Mononuclear cell (primary cell): ENCODE results near the gene NUDT8. TPM values are rescaled to one million over a fixed set of nuclear protein-coding genes. Genes with fewer than 3 reads are reported as not detected.
A peak's percentile ranks its signal among the peaks of the same experiment; 100 is the strongest.
"Not testable (repeated sequence)": the region's sequence is repeated elsewhere in the genome, so short reads cannot be mapped to it uniquely, and the experiment has no call there.

Experiments used
- H3K27me3 ChIP-seq: 2 replicates; pipeline ENCODE4 v1.6.0; 2011; ENCODE audit warnings: low read length, control low read depth; ENCODE audit not compliant: insufficient read depth
- H3K4me1 ChIP-seq: 2 replicates; pipeline ENCODE4 v1.5.1; 2011; ENCODE audit warnings: mild to moderate bottlenecking, low read length, control low read depth; ENCODE audit not compliant: insufficient read depth
- H3K4me3 ChIP-seq: 2 replicates; pipeline ENCODE4 v1.5.1; 2011; ENCODE audit warnings: mild to moderate bottlenecking, low read length, moderate library complexity
- H3K9me3 ChIP-seq: 2 replicates; pipeline ENCODE4 v1.5.1; 2011; ENCODE audit warnings: low read depth, mild to moderate bottlenecking, control low read depth, low read length
- total RNA-seq: library from RNA; depleted of rRNA; stranded (reverse); fragments of >200 nt; gene quantifications from one replicate; pipeline ENCODE4 v1.2.3, GENCODE V29; 2012

NUDT8 gene
- total RNA-seq, 1 donor: 2.3 TPM

GRCh38 chr11:67664213-67664585 is 34.5 kb upstream of the NUDT8 start:
- Histone ChIP-seq H3K9me3 (no peaks in the 10 kb centered on the region), H3K27me3 (no peaks in the 10 kb centered on the region), H3K4me1 (peaks cover 2% of the 10 kb centered on the region), H3K4me3 (no peak overlapping the region)

DNA sequence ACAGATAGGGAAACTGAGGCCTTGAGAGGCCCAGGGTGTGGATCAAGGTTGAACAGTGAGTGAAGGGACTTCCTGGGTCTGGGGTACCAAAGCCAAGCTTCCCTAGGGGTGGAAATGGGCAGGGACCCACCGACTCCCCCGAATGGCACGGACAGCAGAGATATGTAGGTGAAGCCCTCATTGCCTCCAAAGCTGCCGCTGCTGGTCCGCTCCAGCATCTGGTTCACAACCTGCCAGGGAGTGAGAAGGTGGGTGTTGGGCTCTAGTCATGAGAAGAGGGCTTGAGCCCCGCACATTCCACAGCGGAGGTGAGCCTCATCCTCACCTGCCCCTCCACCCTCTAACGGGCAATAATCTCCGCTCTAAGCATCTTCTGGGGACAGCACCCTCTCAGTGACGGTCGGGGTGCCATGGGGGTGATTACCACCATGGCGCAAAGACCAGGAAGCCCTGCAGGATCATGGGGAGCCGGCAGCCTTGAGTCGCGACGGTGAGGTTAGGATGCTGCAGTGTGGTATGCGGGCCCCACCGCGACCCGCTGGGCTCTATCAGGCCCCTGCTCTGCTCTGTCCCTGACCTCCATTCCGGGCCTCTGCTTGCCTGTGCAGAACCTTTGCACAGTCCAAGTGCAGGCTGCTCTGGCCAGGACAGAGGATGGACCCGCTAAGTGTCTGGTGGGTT is 33.9 kb upstream of the NUDT8 start:
- no peaks in the 10 kb centered on the region for H3K9me3 ChIP-seq
- H3K4me1 ChIP-seq: peaks cover 3% of the 10 kb centered on the region
- H3K4me3 ChIP-seq: no peak overlapping the region
- H3K27me3 ChIP-seq: no peaks in the 10 kb centered on the region

GRCh38 chr11:67662835-67663531 is 33.2 kb upstream of the NUDT8 start:
- Histone ChIP-seq H3K4me3 (no peak overlapping the region), H3K9me3 (no peaks in the 10 kb centered on the region), H3K27me3 (no peaks in the 10 kb centered on the region), H3K4me1 (peaks cover 3% of the 10 kb centered on the region)

DNA sequence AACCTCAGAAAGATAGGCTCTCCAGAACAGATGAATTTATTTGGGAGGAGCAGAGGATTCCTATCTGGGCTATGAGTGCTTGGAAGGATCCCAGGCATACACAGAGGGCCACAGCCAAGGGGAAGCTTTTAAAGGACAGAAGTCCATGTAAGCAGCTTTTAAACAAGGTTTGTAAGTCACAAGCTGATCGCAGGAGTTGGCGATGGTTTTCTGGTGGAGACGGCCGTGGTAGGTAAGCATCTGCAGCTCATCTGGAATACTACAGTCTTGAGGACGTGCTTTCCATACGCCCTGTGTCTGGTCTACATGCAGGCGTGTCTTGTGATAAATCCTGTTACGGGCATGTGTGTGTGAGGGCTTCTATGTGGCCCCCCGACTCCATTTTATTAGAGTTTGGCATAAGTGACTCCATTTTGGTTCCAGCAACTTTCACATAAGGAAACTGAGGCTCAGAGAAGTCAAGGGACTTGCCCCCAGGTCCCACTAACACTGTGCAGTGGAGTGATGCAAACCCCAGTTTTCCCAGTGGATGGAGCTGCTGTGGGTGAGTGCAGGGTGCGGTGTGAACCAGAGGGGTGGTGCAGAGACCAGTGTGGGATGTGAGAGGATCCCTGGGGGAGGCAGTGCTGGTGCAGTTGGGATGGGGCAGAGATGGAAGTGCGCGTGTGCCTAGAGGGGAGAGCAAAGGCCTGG is 32.6 kb upstream of the NUDT8 start:
- H3K4me3 ChIP-seq: no peak overlapping the region
- H3K9me3 ChIP-seq: no peaks in the 10 kb centered on the region
- H3K27me3 ChIP-seq: no peaks in the 10 kb centered on the region
- H3K4me1 ChIP-seq: peaks cover 3% of the 10 kb centered on the region

DNA sequence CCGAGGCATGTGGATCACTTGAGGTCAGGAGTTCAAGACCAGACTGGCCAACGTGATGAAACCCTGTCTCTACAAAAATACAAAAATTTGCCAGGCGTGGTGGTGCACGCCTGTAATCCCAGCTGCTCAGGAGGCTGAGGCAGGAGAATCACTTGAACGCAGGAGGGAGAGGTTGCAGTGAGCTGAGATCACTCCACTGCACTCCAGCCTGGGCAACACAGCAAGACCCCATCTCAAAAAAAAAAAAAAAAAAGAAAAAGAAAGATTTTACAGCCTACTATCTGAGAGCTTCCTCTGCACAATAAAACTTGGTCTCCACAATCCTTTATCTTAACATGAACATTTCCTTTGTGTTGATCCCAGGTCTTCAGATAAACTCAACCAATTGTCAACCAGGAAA is 31.0 kb upstream of the NUDT8 start:
- not testable (repeated sequence) for H3K4me1 ChIP-seq, H3K27me3 ChIP-seq, H3K9me3 ChIP-seq, H3K4me3 ChIP-seq

- not testable (repeated sequence) for H3K4me1 ChIP-seq, H3K4me3 ChIP-seq, H3K27me3 ChIP-seq, H3K9me3 ChIP-seq
Measured at GRCh38 chr11:67659651-67660165, 30.0 kb upstream of the NUDT8 start.

DNA sequence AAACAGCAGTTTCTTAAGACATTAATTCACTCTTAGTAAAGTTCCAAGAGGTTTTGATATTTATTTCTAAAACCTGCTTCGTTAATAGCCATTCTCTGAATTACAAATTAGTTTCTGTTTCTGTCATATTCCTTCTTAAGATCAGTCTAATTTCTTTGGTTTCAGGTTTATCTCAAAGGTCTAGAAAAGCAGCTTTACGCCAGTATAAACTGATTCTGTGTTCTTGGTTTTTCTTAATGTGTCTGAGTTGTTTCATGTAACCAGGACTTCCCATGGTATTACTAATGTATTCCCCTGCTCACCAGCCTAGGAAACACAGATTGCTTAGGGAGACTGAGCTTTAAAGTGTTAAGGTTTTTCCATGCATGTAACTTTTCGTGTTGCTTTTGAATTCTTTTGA is 27.6 kb upstream of the NUDT8 start:
- H3K4me3 ChIP-seq: no peak overlapping the region
- H3K27me3 ChIP-seq: no peaks in the 10 kb centered on the region
- peaks cover 8% of the 10 kb centered on the region for H3K9me3 ChIP-seq
- peaks cover 3% of the 10 kb centered on the region for H3K4me1 ChIP-seq

GRCh38 chr11:67656278-67656922 is 26.7 kb upstream of the NUDT8 start:
- Histone ChIP-seq H3K4me1 (peaks cover 3% of the 10 kb centered on the region), H3K27me3 (no peaks in the 10 kb centered on the region), H3K4me3 (no peak overlapping the region), H3K9me3 (peaks cover 8% of the 10 kb centered on the region)

DNA sequence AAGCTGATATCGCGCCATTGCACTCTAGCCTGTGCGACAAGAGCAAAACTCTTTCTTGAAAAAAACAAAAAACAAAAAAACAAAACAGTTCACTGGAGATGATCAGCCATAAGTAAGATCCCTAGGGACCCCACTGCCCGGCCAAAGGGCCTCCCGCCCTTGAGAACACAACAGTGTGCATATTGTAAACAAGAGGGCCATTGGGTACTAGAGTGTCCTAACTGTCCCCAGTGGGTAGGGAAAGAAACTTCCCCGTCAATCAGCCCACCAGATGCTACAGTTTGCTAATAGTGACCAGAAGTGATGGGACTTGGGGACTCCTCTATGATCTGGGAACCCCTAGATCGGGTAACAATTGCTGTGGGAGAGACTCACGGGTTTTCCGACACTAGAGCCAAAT is 24.5 kb upstream of the NUDT8 start:
- Histone ChIP-seq H3K4me3 (no peak overlapping the region), H3K9me3 (peaks cover 8% of the 10 kb centered on the region), H3K4me1 (peaks cover 15% of the 10 kb centered on the region), H3K27me3 (no peaks in the 10 kb centered on the region)

DNA sequence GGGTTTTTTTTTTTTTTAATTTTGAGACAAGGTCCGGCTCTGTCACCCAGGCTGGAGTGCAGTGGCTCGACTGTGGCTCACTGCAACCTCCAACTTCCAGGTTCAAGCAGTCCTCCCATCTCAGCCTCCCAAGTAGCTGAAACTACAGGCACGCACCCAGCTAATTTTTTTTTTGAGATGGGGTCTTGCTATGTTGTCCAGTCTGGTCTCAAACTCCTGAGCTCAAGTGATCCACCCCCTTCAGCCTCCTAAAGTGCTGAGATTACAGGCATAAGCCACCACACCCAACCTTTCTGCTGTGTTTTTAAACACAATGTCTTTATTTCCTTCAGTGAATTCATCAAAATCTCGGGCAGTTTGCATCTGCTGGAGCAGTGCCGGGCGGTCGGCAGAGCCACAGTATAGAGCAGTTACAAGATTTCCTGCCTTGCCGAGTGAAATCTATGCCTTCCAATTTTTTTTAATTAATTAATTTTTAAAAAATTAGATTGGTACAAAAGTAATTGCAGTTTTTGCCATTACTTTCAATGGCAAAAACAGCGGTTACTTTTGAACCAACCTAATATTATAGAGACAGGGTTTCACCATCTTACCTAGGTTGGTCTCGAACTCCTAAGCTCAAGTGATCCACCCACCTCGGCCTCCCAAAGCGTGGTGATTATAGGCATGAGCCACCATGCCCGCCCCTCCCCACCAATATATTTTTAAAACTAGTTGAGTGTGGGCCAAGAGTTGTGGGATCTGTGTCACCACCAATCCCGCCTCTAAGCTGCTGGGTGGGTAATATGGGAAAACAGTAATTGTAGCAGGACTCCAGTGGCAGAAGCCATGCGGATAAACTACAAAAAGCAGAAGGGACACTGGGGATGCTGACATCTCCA is 23.5 kb upstream of the NUDT8 start:
- Histone ChIP-seq H3K4me1 (peaks cover 24% of the 10 kb centered on the region), H3K4me3 (no peak overlapping the region), H3K27me3 (no peaks in the 10 kb centered on the region), H3K9me3 (peaks cover 8% of the 10 kb centered on the region)

GRCh38 chr11:67651976-67652781 is 22.4 kb upstream of the NUDT8 start:
- no peak overlapping the region for H3K4me3 ChIP-seq
- peaks cover 34% of the 10 kb centered on the region for H3K4me1 ChIP-seq
- H3K27me3 ChIP-seq: no peaks in the 10 kb centered on the region
- H3K9me3 ChIP-seq: peaks cover 8% of the 10 kb centered on the region

GRCh38 chr11:67649634-67650510 is 20.1 kb upstream of the NUDT8 start:
- no peaks in the 10 kb centered on the region for H3K9me3 ChIP-seq
- H3K27me3 ChIP-seq: no peaks in the 10 kb centered on the region
- H3K4me1 ChIP-seq: peaks cover 47% of the 10 kb centered on the region
- H3K4me3 ChIP-seq: peak overlapping the region; percentile 48
